ENCODE data around the gene PUDP.
A peak's percentile ranks its signal among the peaks of the same experiment; 100 is the strongest.

PUDP gene

GRCh38 chrX:7068939-7069367 lies 79.0 kb downstream of the PUDP start:
- Histone ChIP-seq H3K27ac (ENCODE audit: low read depth, low read length) (no peak overlapping the region), H3K4me2 (ENCODE audit: low read length) (no peak overlapping the region)

GRCh38 chrX:7067256-7067655 lies 80.7 kb downstream of the PUDP start:
- Histone ChIP-seq H3F3A (ENCODE audit: control insufficient read depth, insufficient read depth) (no peaks in the 10 kb centered on the region), H4K20me1 (ENCODE audit: control insufficient read depth, insufficient read depth, low read depth, low read length) (no peaks in the 10 kb centered on the region), H3K36me3 (ENCODE audit: control insufficient read depth, low read length) (peaks cover 9% of the 10 kb centered on the region; the same call in 1 of the 2 replicates), H3K27ac (ENCODE audit: low read depth, low read length) (no peak overlapping the region), H3K9me3 (ENCODE audit: control insufficient read depth, insufficient read depth, low read length) (no peaks in the 10 kb centered on the region), H3K4me2 (ENCODE audit: low read length) (no peak overlapping the region), H3K79me2 (ENCODE audit: control insufficient read depth, low read length) (peaks cover 19% of the 10 kb centered on the region), H3K27me3 (ENCODE audit: control insufficient read depth, low read length) (no peaks in the 10 kb centered on the region), H3K9me2 (replicated peaks; ENCODE audit: control insufficient read depth, low read length) (no peaks in the 10 kb centered on the region), H3K4me1 (ENCODE audit: control insufficient read depth, low read length) (no peaks in the 10 kb centered on the region), H3K4me3 (ENCODE audit: low read length) (no peak overlapping the region)
- TF ChIP-seq CTCF (IDR thresholded peaks at IDR 0.05; ENCODE audit: low read depth, low read length, poor library complexity, severe bottlenecking) = no peak
- no peak for TF ChIP-seq EZH2phosphoT487 (IDR thresholded peaks at IDR 0.05; ENCODE audit: borderline replicate concordance, low read length)

More at GRCh38 chrX:7068939-7069367, 79.0 kb downstream of the PUDP start:
- peaks cover 6% of the 10 kb centered on the region; the same call in 1 of the 2 replicates for H3K36me3 ChIP-seq (ENCODE audit: control insufficient read depth, low read length)
- no peaks in the 10 kb centered on the region for H3K4me1 ChIP-seq (ENCODE audit: control insufficient read depth, low read length)
- no peak for TF ChIP-seq EZH2phosphoT487 (IDR thresholded peaks at IDR 0.05; ENCODE audit: borderline replicate concordance, low read length)
- TF ChIP-seq CTCF (IDR thresholded peaks at IDR 0.05; ENCODE audit: low read depth, low read length, poor library complexity, severe bottlenecking) = peak; percentile 14
- no peaks in the 10 kb centered on the region for H3K27me3 ChIP-seq (ENCODE audit: control insufficient read depth, low read length)
- H3K79me2 ChIP-seq (ENCODE audit: control insufficient read depth, low read length) = peaks cover 11% of the 10 kb centered on the region
- no peaks in the 10 kb centered on the region for H3K9me2 ChIP-seq (replicated peaks; ENCODE audit: control insufficient read depth, low read length)
- no peaks in the 10 kb centered on the region for H3K9me3 ChIP-seq (ENCODE audit: control insufficient read depth, insufficient read depth, low read length)
- H3F3A ChIP-seq (ENCODE audit: control insufficient read depth, insufficient read depth) = no peaks in the 10 kb centered on the region
- H3K4me3 ChIP-seq (ENCODE audit: low read length) = no peak overlapping the region
- no peaks in the 10 kb centered on the region for H4K20me1 ChIP-seq (ENCODE audit: control insufficient read depth, insufficient read depth, low read depth, low read length)

- Histone ChIP-seq H3F3A (ENCODE audit: control insufficient read depth, insufficient read depth) (no peaks in the 10 kb centered on the region), H3K36me3 (ENCODE audit: control insufficient read depth, low read length) (peaks cover 18% of the 10 kb centered on the region), H3K9me3 (ENCODE audit: control insufficient read depth, insufficient read depth, low read length) (no peaks in the 10 kb centered on the region), H3K4me1 (ENCODE audit: control insufficient read depth, low read length) (peaks cover 6% of the 10 kb centered on the region), H3K9me2 (replicated peaks; ENCODE audit: control insufficient read depth, low read length) (no peaks in the 10 kb centered on the region), H3K4me2 (ENCODE audit: low read length) (no peak overlapping the region), H3K27ac (ENCODE audit: low read depth, low read length) (no peak overlapping the region), H3K4me3 (ENCODE audit: low read length) (no peak overlapping the region), H3K79me2 (ENCODE audit: control insufficient read depth, low read length) (peaks cover 22% of the 10 kb centered on the region), H3K27me3 (ENCODE audit: control insufficient read depth, low read length) (no peaks in the 10 kb centered on the region), H4K20me1 (ENCODE audit: control insufficient read depth, insufficient read depth, low read depth, low read length) (no peaks in the 10 kb centered on the region)
- TF ChIP-seq EZH2phosphoT487 (IDR thresholded peaks at IDR 0.05; ENCODE audit: borderline replicate concordance, low read length) (no peak), CTCF (IDR thresholded peaks at IDR 0.05; ENCODE audit: low read depth, low read length, poor library complexity, severe bottlenecking) (no peak)
Observed at GRCh38 chrX:7065473-7065872, 82.5 kb downstream of the PUDP start.

Data from DOHH2 (cell line).